IPS-NIHi7 (cell line): ENCODE measurements around the gene CDS2.
A peak's percentile ranks its signal among the peaks of the same experiment; 100 is the strongest.
"Not testable (repeated sequence)": the region's sequence is repeated elsewhere in the genome, so short reads cannot be mapped to it uniquely, and the experiment has no call there.

Source experiments
- DNase-seq: peaks from one replicate; pipeline ENCODE4 v3.0.0; 2012; ENCODE audit warnings: mixed read lengths; ENCODE audit errors: extremely low spot score

CDS2 gene

DNA sequence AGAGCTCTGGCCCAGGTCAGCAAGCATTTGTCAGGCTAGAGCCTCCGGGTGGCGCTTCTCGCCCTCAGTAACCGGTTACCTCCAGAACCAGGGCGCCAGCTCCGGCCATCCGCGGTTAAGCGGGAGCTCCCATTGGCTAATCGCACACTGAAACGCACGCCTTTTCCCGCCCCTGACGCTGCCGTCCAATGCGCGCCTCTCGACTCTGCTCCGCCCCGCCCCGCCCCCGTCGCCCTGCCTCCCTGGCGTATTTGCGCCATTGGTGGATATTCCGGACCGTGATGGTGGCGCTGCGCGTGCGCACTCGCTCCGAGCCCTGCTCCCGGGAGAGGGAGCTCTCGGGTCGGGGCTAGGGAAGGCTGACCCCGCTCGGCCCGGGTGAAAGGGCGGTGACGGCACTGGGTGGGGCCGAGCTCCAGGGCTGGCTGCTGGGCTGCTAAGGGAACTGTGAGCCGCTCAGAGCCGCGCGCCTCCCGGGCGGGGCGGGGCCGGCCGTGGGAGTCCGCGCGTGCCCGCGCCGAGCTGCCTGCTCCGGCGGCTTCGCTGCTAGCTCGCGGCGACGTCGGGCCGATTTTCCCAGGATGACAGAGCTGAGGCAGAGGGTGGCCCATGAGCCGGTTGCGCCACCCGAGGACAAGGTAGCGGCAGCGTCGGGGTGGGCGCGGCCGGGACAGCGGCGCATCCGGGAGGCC, at the start of gene CDS2:
Gene CDS2, plus strand, starts transcription at position 497 of the 692 bp plus-strand sequence. Its CDS starts 85 bp downstream, at position 582.
- DNase-seq = peak; percentile 97

DNA sequence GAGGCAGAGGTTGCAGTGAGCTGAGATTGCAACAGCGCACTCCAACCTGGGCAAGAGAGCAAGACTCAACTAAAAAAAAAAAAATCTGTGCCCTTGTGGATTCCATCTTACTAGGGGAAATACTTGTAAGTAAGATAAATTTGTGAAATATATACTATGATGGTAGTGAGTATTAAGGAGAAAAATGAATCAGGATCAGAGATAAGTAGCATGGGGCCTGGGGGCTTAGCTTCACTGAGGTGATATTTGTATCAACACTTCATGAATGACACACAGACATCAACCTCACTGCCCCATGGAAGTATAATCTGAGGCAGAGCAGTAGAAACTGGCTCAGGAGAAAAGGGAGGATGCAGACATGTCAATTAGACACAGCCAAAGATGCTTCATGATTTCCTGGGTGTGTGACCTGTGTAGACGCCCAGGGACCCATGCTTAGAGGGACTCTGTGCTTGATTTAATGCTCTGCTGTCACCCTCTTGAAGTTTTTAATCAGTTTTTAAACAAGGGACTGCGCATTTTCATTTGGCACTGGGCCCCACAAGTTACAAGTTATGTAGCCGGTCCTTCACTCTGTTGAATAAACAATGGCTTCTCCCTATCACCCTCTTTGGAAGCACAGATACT, 48.9 kb upstream of the CDS2 start:
- DNase-seq = no peak

GRCh38 chr20:5078399-5078958, 48.3 kb upstream of the CDS2 start:
- no peak for DNase-seq

DNA sequence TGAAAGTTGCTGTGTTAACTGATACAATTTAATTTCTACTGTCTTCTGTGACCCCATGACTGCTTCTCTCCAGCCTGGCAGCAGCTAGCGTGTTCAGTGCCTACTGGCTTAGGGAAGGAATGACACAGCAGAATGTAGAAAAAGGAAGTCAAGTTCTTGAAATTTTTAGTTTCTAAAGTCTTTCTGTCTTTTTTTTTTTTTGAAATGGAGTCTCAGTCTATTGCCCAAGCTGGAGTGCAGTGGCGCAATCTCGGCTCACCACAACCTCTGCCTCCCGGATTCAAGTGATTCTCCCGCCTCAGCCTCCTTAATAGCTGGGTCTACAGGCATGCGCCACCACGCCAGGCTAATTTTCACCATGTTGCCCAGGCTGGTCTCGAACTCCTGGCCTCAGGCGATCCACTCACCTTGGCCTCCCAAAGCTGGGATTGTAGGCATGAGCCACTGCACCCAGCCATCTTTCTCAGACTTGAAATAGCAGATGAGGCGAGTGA, 46.4 kb upstream of the CDS2 start:
- DNase-seq = no peak

- no peak for DNase-seq
Observed at GRCh38 chr20:5085380-5085779, 41.4 kb upstream of the CDS2 start.

DNA sequence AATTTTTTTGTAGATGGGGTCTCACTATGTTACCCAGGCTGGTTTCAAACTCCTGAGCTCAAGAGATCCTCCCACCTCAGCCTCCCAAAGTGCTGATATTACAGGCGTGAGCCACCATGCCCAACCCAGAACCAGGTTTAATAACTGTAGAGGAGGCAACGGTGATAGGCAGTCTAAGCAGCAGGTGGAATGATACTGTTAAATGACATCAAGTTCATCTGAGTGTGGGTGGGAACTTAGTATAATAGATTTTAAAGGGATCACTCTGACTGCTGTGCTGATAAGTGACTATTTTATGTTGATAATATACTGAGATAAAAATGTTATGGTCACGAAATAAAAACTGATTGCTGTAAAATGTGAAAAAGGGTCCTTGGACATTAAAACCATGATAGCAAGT, 38.1 kb upstream of the CDS2 start:
- no peak for DNase-seq

DNA sequence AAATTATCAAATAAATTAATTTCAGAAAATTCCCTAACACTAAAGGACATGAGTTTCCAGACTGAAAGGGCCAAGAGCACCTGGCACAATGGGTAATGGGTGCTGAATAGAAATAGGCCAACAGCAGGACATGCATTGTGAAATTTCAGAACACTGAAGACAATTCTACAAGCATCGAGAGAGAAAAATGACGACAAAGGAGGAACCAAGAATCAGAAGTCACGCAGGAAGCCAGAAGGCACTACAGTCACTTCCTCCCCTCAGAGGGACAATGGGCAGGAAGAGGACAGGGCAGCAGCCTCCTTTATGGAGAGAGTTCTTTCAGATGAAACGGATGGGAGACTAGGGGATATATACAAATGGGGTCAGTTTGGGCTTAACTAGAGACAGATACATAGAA, 36.6 kb upstream of the CDS2 start:
- DNase-seq = no peak

DNA sequence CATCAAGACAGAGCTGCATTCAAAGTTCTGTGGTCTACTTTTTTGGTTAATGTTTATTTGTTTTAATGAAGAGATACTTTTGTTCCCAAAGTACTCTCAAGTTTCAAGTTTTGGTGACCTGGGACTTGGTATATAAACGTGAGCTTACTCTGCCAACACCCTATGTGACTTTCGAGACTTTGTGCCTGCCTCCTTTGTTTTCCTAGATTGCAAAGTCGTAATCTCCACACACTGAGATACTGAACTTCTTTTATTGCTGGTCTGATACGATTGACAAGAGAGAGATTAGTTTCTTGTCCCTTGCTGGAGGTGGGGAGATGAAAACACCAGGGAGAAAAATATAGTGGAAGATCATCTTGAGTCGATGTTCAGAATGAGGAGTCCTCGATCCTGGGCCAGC, 34.9 kb upstream of the CDS2 start:
- DNase-seq = no peak

- no peak for DNase-seq
Observed at GRCh38 chr20:5092765-5093339, 34.0 kb upstream of the CDS2 start.

DNA sequence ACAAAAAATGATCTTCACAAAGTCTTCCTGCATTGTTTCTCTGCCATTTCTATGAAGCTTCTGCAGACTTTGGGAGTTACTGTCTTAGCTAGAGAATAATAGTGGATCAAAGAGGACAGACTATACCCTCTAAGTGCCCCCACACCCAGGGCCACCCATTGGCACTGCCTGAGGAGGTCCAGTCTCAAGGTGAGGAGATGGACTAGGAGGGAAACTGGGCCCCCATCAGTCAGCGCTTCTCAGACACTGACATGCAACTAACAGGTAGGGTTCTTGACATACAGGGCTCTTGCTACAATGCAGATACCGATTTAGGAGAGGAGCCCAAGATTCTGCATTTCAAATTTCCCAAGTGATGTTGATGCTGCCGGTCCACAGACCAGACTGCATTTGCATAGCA, 31.4 kb upstream of the CDS2 start:
- DNase-seq = no peak

- DNase-seq = no peak
Observed at GRCh38 chr20:5095931-5096330, 30.9 kb upstream of the CDS2 start.

GRCh38 chr20:5096463-5096862, 30.3 kb upstream of the CDS2 start:
- DNase-seq = no peak

DNA sequence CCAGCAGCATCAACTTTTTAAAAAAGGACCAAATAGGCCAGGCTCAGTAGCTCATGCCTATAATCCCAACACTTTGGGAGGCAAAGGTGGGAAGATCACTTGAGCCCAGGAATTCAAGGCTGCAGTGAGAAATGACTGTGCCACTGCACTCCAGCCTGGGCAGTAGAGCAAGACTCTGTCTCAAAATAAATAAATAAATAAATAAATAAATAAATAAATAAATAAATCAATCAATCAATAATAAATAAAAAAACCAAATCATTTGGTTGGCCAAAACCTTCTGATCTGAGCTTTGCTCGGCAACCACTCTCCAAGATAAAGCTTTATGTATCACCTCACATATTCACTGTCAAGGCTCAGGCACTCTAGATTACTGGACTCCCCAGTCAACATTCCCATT, 27.8 kb upstream of the CDS2 start:
- DNase-seq = not testable (repeated sequence)

DNA sequence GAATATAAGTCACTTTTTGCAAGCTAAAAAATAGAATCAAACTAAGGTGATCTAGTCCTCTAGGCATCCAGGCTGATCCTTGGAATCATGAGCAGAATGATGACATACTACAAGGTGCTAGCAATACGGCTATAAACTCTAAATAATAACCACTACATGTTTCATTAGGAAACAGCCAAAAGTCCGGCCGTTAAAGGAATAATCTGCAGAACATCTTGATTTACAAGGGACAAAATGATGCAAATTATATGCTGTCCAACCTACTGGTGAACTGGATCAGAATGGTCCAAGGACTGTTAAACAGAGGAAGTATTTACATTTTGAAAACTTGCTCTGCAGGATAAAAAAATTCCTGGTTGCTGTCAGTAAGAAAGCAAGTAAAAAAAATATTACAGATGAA, 26.9 kb upstream of the CDS2 start:
- not testable (repeated sequence) for DNase-seq

DNA sequence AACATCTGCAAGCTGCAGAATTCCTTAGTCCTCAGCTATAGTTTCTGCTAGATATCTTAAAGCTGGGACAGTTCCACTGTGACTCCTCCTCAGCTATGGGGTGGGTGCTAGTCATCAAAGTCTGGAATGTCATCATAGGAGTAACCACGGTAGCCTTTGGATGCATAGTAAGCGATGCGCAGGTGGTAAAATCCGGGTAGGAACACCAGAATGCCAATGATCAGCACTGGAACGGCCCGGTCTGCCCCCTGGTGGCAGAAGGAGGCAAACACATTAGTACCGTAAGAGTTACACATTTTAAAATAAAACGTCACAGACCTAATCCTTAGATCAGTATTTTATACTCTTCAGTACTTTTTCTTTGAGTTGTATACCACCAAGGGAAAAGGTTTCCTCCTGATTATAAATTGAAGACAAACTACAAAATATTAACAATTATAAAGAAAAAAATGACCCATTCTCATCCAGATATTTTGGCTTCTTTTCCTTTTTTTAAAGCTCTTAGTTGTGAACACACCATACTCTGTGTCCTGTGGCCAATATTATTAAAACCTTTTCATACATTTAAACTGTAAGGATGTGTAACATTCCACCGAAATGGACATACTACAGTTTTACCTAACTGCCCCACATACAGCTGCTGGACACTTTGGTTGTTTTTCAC, 26.0 kb upstream of the CDS2 start:
- DNase-seq = peak; percentile 75

DNA sequence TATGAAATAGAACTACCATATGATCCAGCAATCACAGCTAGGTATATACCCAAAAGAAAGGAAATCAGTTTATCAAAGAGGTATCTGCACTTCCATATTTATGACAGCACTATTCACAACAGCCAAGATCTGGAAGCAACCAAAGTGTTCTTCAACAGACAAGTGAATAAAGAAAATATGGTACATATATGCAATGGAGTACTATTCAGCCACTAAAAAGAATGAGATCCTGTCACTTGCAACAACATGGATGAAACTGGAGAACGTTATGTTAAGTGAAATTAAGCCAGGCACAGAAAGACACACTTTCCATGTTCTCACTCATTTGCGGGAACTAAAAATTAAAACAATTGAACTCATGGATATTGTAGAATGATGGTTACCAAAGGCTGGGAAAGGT, 22.3 kb upstream of the CDS2 start:
- DNase-seq = no peak

DNA sequence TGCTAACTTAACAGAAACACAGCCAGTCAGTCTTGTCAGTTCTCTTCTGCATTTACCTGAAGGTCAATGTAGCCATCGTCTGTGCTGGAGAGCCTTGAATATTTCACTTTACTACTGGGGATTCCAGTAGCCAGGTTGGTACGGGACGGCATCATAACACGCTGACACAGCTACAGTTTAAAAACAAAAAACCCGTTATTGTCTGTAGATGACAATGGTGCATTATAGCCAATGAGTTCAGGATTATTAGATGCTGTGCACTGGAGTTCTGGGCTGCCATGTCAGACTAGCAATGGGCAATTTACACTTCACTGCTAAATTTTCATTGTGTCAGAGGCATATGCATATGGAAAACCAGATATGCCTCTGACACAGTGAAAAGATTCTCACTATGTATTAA, 17.5 kb upstream of the CDS2 start:
- no peak for DNase-seq

GRCh38 chr20:5113615-5113986, 13.2 kb upstream of the CDS2 start:
- no peak for DNase-seq

GRCh38 chr20:5114403-5114802, 12.4 kb upstream of the CDS2 start:
- no peak for DNase-seq

GRCh38 chr20:5116875-5117274, 9.9 kb upstream of the CDS2 start:
- DNase-seq = no peak

DNA sequence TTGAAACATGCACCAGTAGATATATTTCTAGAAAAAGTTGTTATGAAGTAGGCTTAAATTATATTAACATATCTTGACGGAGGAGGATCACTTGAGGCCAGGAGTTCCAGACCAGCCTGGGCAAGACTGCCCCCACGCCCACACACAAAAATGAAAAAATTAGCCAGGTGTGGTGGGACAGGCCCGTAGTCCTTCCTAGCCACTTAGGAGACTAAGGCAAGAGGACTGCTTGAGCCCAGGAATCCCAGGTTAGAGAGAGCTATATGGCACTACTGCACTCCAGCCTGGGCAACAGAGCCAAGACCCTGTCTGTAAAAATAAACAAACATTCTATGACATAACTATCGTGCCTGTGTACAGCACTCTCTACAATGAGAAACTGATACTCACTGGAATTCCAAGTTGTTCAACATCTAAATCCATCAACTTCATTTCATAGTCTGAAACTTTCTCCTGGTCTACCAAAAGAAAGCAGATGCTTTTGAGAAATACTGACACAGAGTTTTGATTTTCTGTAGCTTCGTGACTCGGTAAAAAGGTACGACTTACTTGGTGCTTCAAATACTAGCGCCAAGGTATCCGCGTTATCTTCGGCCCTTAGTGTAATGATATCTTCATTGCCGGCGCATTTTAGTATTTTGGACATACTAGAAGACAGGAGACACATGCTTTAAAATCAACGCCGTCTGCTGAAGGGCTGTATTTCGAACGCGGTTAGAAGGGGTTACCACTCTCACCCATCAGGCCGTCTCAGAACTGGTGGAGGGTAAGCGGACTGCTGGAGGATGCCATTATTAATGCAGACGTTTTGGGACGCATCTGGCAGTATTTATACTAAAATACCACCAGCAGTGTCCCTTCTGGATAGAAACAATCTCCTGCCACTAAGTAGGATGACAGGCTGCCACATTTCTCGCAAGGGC, 8.3 kb upstream of the CDS2 start:
- no peak for DNase-seq

- DNase-seq = no peak
Observed at GRCh38 chr20:5119143-5119434, 7.7 kb upstream of the CDS2 start.
